A204.1 (cell line): ENCODE data around the gene DOCK11.

Source experiments
- FAIRE-seq: peaks from 2 replicates; lab custom pipeline; 2012; peaks lifted over from hg19 to GRCh38; lab: Jason Lieb, UNC

The DOCK11 gene

GRCh38 chrX:118530219-118530911 is 34.8 kb downstream of the DOCK11 start:
- FAIRE-seq: no peak

- FAIRE-seq: no peak
These were observed 39.3 kb downstream of the DOCK11 start for GRCh38 chrX:118534716-118535493.

GRCh38 chrX:118536204-118536603 is 40.6 kb downstream of the DOCK11 start:
- no peak for FAIRE-seq

GRCh38 chrX:118536687-118537461 is 41.3 kb downstream of the DOCK11 start:
- no peak for FAIRE-seq

- FAIRE-seq: no peak
These were observed 42.8 kb downstream of the DOCK11 start for GRCh38 chrX:118538386-118538785.

GRCh38 chrX:118540342-118540741 is 44.7 kb downstream of the DOCK11 start:
- FAIRE-seq: no peak

- FAIRE-seq: no peak
These were observed 45.9 kb downstream of the DOCK11 start for GRCh38 chrX:118541482-118541881.

- FAIRE-seq: no peak
These were observed 49.9 kb downstream of the DOCK11 start for GRCh38 chrX:118545510-118545909.

- no peak for FAIRE-seq
These were observed 53.2 kb downstream of the DOCK11 start for GRCh38 chrX:118548841-118549240.

GRCh38 chrX:118550792-118551191 is 55.2 kb downstream of the DOCK11 start:
- no peak for FAIRE-seq

GRCh38 chrX:118551426-118551825 is 55.8 kb downstream of the DOCK11 start:
- no peak for FAIRE-seq

GRCh38 chrX:118552121-118552900 is 56.7 kb downstream of the DOCK11 start:
- no peak for FAIRE-seq

GRCh38 chrX:118553042-118553710 is 57.6 kb downstream of the DOCK11 start:
- FAIRE-seq: no peak

GRCh38 chrX:118554511-118554910 is 58.9 kb downstream of the DOCK11 start:
- no peak for FAIRE-seq

GRCh38 chrX:118558926-118559325 is 63.3 kb downstream of the DOCK11 start:
- FAIRE-seq: no peak

- no peak for FAIRE-seq
These were observed 64.9 kb downstream of the DOCK11 start for GRCh38 chrX:118560489-118560888.

- FAIRE-seq: no peak
These were observed 67.1 kb downstream of the DOCK11 start for GRCh38 chrX:118562582-118563164.

GRCh38 chrX:118564498-118564897 is 68.9 kb downstream of the DOCK11 start:
- FAIRE-seq: no peak

- FAIRE-seq: no peak
These were observed 70.2 kb downstream of the DOCK11 start for GRCh38 chrX:118565853-118566252.

GRCh38 chrX:118566359-118566758 is 70.7 kb downstream of the DOCK11 start:
- FAIRE-seq: no peak

- no peak for FAIRE-seq
These were observed 74.1 kb downstream of the DOCK11 start for GRCh38 chrX:118569676-118570075.
